A549 (cell line): Measurements from ENCODE around the gene RAPGEF5. TPM values are rescaled to one million over a fixed set of nuclear protein-coding genes. Genes with fewer than 3 reads are reported as not detected.

ENCODE experiments used
- ATAC-seq, 2 experiments: fragments of 200-7000 bp in 1 of 2; fragments of >200 bp in 1 of 2; cut with Nextera tagmentation in 1 of 2; cut with Tn5 transposase in 1 of 2; 3 replicates each; pipeline versions ENCODE4 v1.8.0 to v1.9.1; 2018 to 2020; ENCODE audit warnings: mild to moderate bottlenecking in 1 of 2, moderate library complexity in 1 of 2
- CTCF ChIA-PET: fragments of 300-600 bp; sonication (Branson Sonifier 250); formaldehyde crosslinking; extraction: SDS; loops from one replicate; lab custom pipeline; 2021; ENCODE audit warnings: antibody characterized with exemption, inconsistent platforms; lab: Yijun Ruan, JAX
- POLR2A ChIA-PET: fragments of 350-600 bp; formaldehyde crosslinking; extraction: SDS; loops from one replicate; lab custom pipeline; 2021; ENCODE audit warnings: antibody characterized with exemption, inconsistent platforms; lab: Yijun Ruan, JAX
- DNase-seq, 2 experiments: peaks; one replicate each; pipeline versions ENCODE4 v3.0.0 to v3.0.0-alpha.2; 2011 to 2016; ENCODE audit warnings: low read depth in 1 of 2, low spot score in 1 of 2
- FAIRE-seq: peaks from 2 replicates; lab custom pipeline; 2011; peaks lifted over from hg19 to GRCh38; lab: Jason Lieb, UNC
- H3K27ac ChIP-seq, 2 experiments: fragments of >200 bp; sonication (Bioruptor Twin); formaldehyde crosslinking; 3 replicates each; pipeline ENCODE4 v1.5.1; 2016 to 2017
- H3K4me1 ChIP-seq: fragments of >200 bp; sonication (Bioruptor Twin); formaldehyde crosslinking; 3 replicates; pipeline ENCODE4 v1.6.1; 2016
- H3K4me2 ChIP-seq: fragments of >200 bp; sonication (Bioruptor Twin); formaldehyde crosslinking; 3 replicates; pipeline ENCODE4 v1.6.1; 2016
- H3K4me3 ChIP-seq: fragments of >200 bp; sonication (Bioruptor Twin); formaldehyde crosslinking; 3 replicates; pipeline ENCODE4 v1.5.1; 2016
- H3K9me3 ChIP-seq: fragments of >200 bp; sonication (Bioruptor Twin); formaldehyde crosslinking; 3 replicates; pipeline ENCODE4 v1.6.1; 2016
- BHLHE40 ChIP-seq: IDR thresholded peaks from 2 replicates; pipeline ENCODE4 v1.6.1; 2012; ENCODE audit warnings: low read depth, low read length, inconsistent platforms
- CHD2 ChIP-seq: fragments of 150-350 bp; IDR thresholded peaks from 2 replicates; pipeline ENCODE4 v1.6.1; 2014; ENCODE audit warnings: low read length; ENCODE audit not compliant: partially characterized antibody
- CHD4 ChIP-seq: fragments of 200-600 bp; sonication (generic); IDR thresholded peaks from 2 replicates; pipeline ENCODE4 v1.6.1; 2016; ENCODE audit warnings: antibody characterized with exemption, mild to moderate bottlenecking, borderline replicate concordance
- CTCF ChIP-seq: fragments of >200 bp; sonication (Bioruptor Twin); formaldehyde crosslinking; IDR thresholded peaks from 3 replicates; pipeline ENCODE4 v1.5.1; 2016
- EHF ChIP-seq: fragments of 250-450 bp; sonication (Bioruptor Pico); IDR thresholded peaks from 2 replicates; pipeline ENCODE4 v1.5.0; 2020; ENCODE audit warnings: mild to moderate bottlenecking
- FOXS1 ChIP-seq: fragments of 250-450 bp; sonication (Bioruptor Pico); IDR thresholded peaks from 2 replicates; pipeline ENCODE4 v1.5.0; 2020; ENCODE audit warnings: mild to moderate bottlenecking, moderate library complexity
- GATA3 ChIP-seq: IDR thresholded peaks from 2 replicates; pipeline ENCODE4 v1.6.1; 2012; ENCODE audit warnings: borderline replicate concordance
- HDAC2 ChIP-seq: fragments of 200-600 bp; sonication (generic); IDR thresholded peaks from 2 replicates; pipeline ENCODE4 v1.6.1; 2016
- HES2 ChIP-seq: fragments of >200 bp; sonication (Bioruptor Twin); formaldehyde crosslinking; IDR thresholded peaks from 2 replicates; pipeline ENCODE4 v1.6.1; 2016
- HOXA7 ChIP-seq: fragments of 250-450 bp; sonication (Bioruptor Pico); IDR thresholded peaks from 2 replicates; pipeline ENCODE4 v1.5.0; 2020; ENCODE audit warnings: mild to moderate bottlenecking, moderate library complexity
- HOXB13 ChIP-seq: fragments of 250-450 bp; sonication (Bioruptor Pico); IDR thresholded peaks from 2 replicates; pipeline ENCODE4 v1.5.0; 2020; ENCODE audit warnings: low read depth, mild to moderate bottlenecking, moderate library complexity
- KDM1A ChIP-seq: fragments of 200-600 bp; sonication (generic); IDR thresholded peaks from 2 replicates; pipeline ENCODE4 v1.6.1; 2016; ENCODE audit warnings: low read depth, mild to moderate bottlenecking
- KDM5A ChIP-seq: fragments of 200-600 bp; sonication (generic); IDR thresholded peaks from 2 replicates; pipeline ENCODE4 v1.6.1; 2016; ENCODE audit warnings: antibody characterized with exemption, mild to moderate bottlenecking
- MAZ ChIP-seq: fragments of 150-350 bp; IDR thresholded peaks from 2 replicates; pipeline ENCODE4 v1.6.1; 2014; ENCODE audit warnings: antibody characterized with exemption, low read depth, low read length, borderline replicate concordance
- MYC ChIP-seq: IDR thresholded peaks from 2 replicates; pipeline ENCODE4 v1.6.1; 2012; ENCODE audit warnings: mild to moderate bottlenecking, inconsistent platforms, low read length, improper control_type of control experiment, borderline replicate concordance
- NFE2L2 ChIP-seq: fragments of 150-350 bp; conservative IDR thresholded peaks from 2 replicates; pipeline ENCODE4 v1.6.1; 2014; ENCODE audit warnings: low read length
- NPAS2 ChIP-seq: fragments of 250-450 bp; sonication (Bioruptor Pico); IDR thresholded peaks from 2 replicates; pipeline ENCODE4 v1.8.0; 2022; ENCODE audit warnings: mild to moderate bottlenecking, moderate library complexity, borderline replicate concordance
- PHF8 ChIP-seq: fragments of 200-600 bp; sonication (generic); IDR thresholded peaks from 2 replicates; pipeline ENCODE4 v1.6.1; 2016; ENCODE audit warnings: low read depth, mild to moderate bottlenecking, antibody characterized with exemption, moderate library complexity, borderline replicate concordance
- POLR2AphosphoS2 ChIP-seq: conservative IDR thresholded peaks from 2 replicates; pipeline ENCODE4 v1.6.1; 2012; ENCODE audit warnings: low read length, improper control_type of control experiment, inconsistent platforms
- RAD21 ChIP-seq, 2 experiments: fragments of >200 bp in 1 of 2; sonication (Bioruptor Twin) in 1 of 2; formaldehyde crosslinking in 1 of 2; IDR thresholded peaks in 1 of 2; conservative IDR thresholded peaks in 1 of 2; 2 replicates in 1 of 2; 3 replicates in 1 of 2; pipeline ENCODE4 v1.6.1; 2012 to 2018; ENCODE audit warnings: inconsistent platforms in 1 of 2
- RARB ChIP-seq: fragments of 250-450 bp; sonication (Bioruptor Pico); IDR thresholded peaks from 2 replicates; pipeline ENCODE4 v1.8.0; 2021; ENCODE audit warnings: mild to moderate bottlenecking, moderate library complexity
- RFX5 ChIP-seq: fragments of 450-650 bp; IDR thresholded peaks from 2 replicates; pipeline ENCODE4 v1.7.1; 2014; ENCODE audit warnings: antibody characterized with exemption, mild to moderate bottlenecking, moderate library complexity
- RNF2 ChIP-seq: fragments of 200-600 bp; sonication (generic); IDR thresholded peaks from 2 replicates; pipeline ENCODE4 v1.6.1; 2016; ENCODE audit warnings: low read depth, mild to moderate bottlenecking, antibody characterized with exemption, moderate library complexity, borderline replicate concordance
- SMC3 ChIP-seq: fragments of >200 bp; sonication (Bioruptor Twin); formaldehyde crosslinking; IDR thresholded peaks from 3 replicates; pipeline ENCODE4 v1.6.1; 2018; ENCODE audit warnings: inconsistent platforms
- TFCP2L1 ChIP-seq: fragments of 250-450 bp; sonication (Bioruptor Pico); IDR thresholded peaks from 2 replicates; pipeline ENCODE4 v1.5.0; 2021; ENCODE audit warnings: mild to moderate bottlenecking
- TP53 ChIP-seq: fragments of 250-450 bp; sonication (Bioruptor Pico); IDR thresholded peaks from 2 replicates; pipeline ENCODE4 v1.5.0; 2021; ENCODE audit warnings: mild to moderate bottlenecking, moderate library complexity
- ZSCAN20 ChIP-seq: fragments of 250-450 bp; sonication (Bioruptor Pico); IDR thresholded peaks from 2 replicates; pipeline ENCODE4 v1.8.0; 2022; ENCODE audit warnings: mild to moderate bottlenecking, moderate library complexity
- WGBS: methylation state at CpG from one replicate; pipeline ENCODE4 v1.1.6; 2017; ENCODE audit errors: missing lambda C conversion rate; 5-methylcytosine and 5-hydroxymethylcytosine counted together
- polyA plus RNA-seq, 4 experiments: library from polyadenylated mRNA; depleted of rRNA in 3 of 4; stranded (reverse); fragments of >200 nt; fragmentation: RNase III in 1 of 4; extraction: RNeasy Plus Mini Kit Qiagen cat#74134 plus additional on column Dnase treatment in 1 of 4; gene quantifications; 2 replicates in 3 of 4; 3 replicates in 1 of 4; pipeline ENCODE4 v1.2.3, GENCODE V29; 2011 to 2017

RAPGEF5 gene
- polyA plus RNA-seq, 2 of the 4 experiments (the other 2 are of a cell fraction) = 0.03 to 0.14 TPM

GRCh38 chr7:22115689-22116088 lies 241.3 kb downstream of the RAPGEF5 start (continued):
- TF ChIP-seq CHD2 = no peak
- no peak for TF ChIP-seq RARB (CRISPR knock-in tag)
- no peak for TF ChIP-seq NPAS2 (CRISPR knock-in tag)
- TF ChIP-seq EHF = no peak
- TF ChIP-seq NFE2L2 = no peak
- no peak for TF ChIP-seq RFX5
- TF ChIP-seq POLR2AphosphoS2 = no peak

GRCh38 chr7:22114440-22114981 lies 242.4 kb downstream of the RAPGEF5 start:
- DNase-seq (no peak), ATAC-seq (no peak), FAIRE-seq (no peak)
- Histone ChIP-seq H3K27ac (no peak overlapping the region), H3K4me1 (no peaks in the 10 kb centered on the region), H3K4me3 (no peak overlapping the region), H3K4me2 (no peak overlapping the region), H3K9me3 (no peaks in the 10 kb centered on the region)
- 27% methylated on average over 7 of the region's 7 CpGs for WGBS
- TF ChIP-seq MAZ = no peak
- no peak for TF ChIP-seq KDM1A
- no peak for TF ChIP-seq FOXS1 (CRISPR knock-in tag)
- TF ChIP-seq HES2 = no peak
- no peak for TF ChIP-seq KDM5A
- TF ChIP-seq GATA3 = no peak
- TF ChIP-seq RAD21 (conservative IDR thresholded peaks at IDR 0.05 in 1 of 2, IDR thresholded peaks at IDR 0.05 in 1 of 2) = no peak
- no peak for TF ChIP-seq HDAC2
- no peak for TF ChIP-seq HOXA7
- no peak for TF ChIP-seq TP53 (CRISPR knock-in tag)
- TF ChIP-seq HOXB13 (CRISPR knock-in tag) = no peak
- TF ChIP-seq EHF = no peak
- TF ChIP-seq BHLHE40 = no peak
- no peak for TF ChIP-seq ZSCAN20 (CRISPR knock-in tag)
- TF ChIP-seq SMC3 = no peak
- ChIA-PET POLR2A (interaction anchor here (0.6 kb wide), 1 partner anchor 11 kb away, joined by 3 read pairs; no protein-coding TSS in a partner anchor), CTCF (interaction anchor here (0.9 to 3.1 kb wide), 5 partner anchors 11 to 386 kb away, joined by 3 to 17 read pairs (median 6); partner anchors contain the start of gene STEAP1B)

- CTCF ChIA-PET = interaction anchor here (1.0 to 3.1 kb wide), 8 partner anchors 10 to 387 kb away, joined by 3 to 17 read pairs (median 4); partner anchors contain the start of gene STEAP1B
- POLR2A ChIA-PET = no interaction called here
- 26% methylated on average over 3 of the region's 3 CpGs for WGBS
Measured at GRCh38 chr7:22113041-22113440, 243.9 kb downstream of the RAPGEF5 start.

More at GRCh38 chr7:22113041-22113440, 243.9 kb downstream of the RAPGEF5 start:
- no peak for TF ChIP-seq HOXB13 (CRISPR knock-in tag)
- no peak for TF ChIP-seq CHD4
- no peak for TF ChIP-seq PHF8
- no peak for TF ChIP-seq TP53 (CRISPR knock-in tag)
- TF ChIP-seq MYC = no peak
- TF ChIP-seq HOXA7 = no peak
- TF ChIP-seq RNF2 = no peak
- TF ChIP-seq CTCF = no peak
- TF ChIP-seq ZSCAN20 (CRISPR knock-in tag) = no peak
- TF ChIP-seq FOXS1 (CRISPR knock-in tag) = no peak
- TF ChIP-seq GATA3 = no peak
- TF ChIP-seq TFCP2L1 (CRISPR knock-in tag) = no peak
- Histone ChIP-seq H3K4me3 (no peak overlapping the region), H3K4me2 (no peak overlapping the region), H3K27ac (no peak overlapping the region), H3K4me1 (no peaks in the 10 kb centered on the region), H3K9me3 (no peaks in the 10 kb centered on the region)
- FAIRE-seq (no peak), ATAC-seq (no peak), DNase-seq (no peak)
